ENCODE results near the gene KDM4B. TPM values are rescaled to one million over a fixed set of nuclear protein-coding genes. Genes with fewer than 3 reads are reported as not detected.
A peak's percentile ranks its signal among the peaks of the same experiment; 100 is the strongest.

KDM4B gene
- total RNA-seq, 1 experiment from 2014 or later = 43.7 TPM

- Mint-ChIP-seq H3K4me1 (peaks cover 6 to 18% of the 10 kb centered on the region in 2 experiments), H3K9me3 (no peaks in the 10 kb centered on the region; a peak in 1 of 5 replicates), H3K36me3 (ENCODE audit: insufficient read depth in 1 of 3, low read depth in 3 of 3) (peaks cover 3 to 8% (median 4%) of the 10 kb centered on the region in 3 experiments; a peak in 5 of 7 replicates), H3K27ac (0 out of 7 replicates have a peak overlapping the region, but pooled peaks of 1 of the 3 experiments have one; percentile 12), H3K4me3 (no peak overlapping the region), H3K27me3 (ENCODE audit: low read depth) (no peaks in the 10 kb centered on the region)
- H3K4ac ChIP-seq (ENCODE audit: low read depth, low read length) = no peak overlapping the region
- WGBS (ENCODE audit: extremely low coverage, insufficient read length, low lambda C conversion rate) = no CpG with 5 or more reads among the region's 3 CpGs
- no peak overlapping the region for H2BK12ac ChIP-seq (ENCODE audit: insufficient read length, low read depth, low read length)
- H2BK20ac ChIP-seq (ENCODE audit: low read depth, low read length, poor library complexity, severe bottlenecking) = no peak overlapping the region
- no peaks in the 10 kb centered on the region for H3K4me1 ChIP-seq (ENCODE audit: insufficient read depth, low read length)
- no peak overlapping the region for H2BK5ac ChIP-seq (ENCODE audit: insufficient read length, low read length)
- no peak overlapping the region for H4K91ac ChIP-seq (ENCODE audit: insufficient read length, low read depth, low read length)
- H3K79me2 ChIP-seq (ENCODE audit: insufficient read depth, low read length) = peaks cover 3% of the 10 kb centered on the region; the same call in 1 of the 2 replicates
- H2AK5ac ChIP-seq (ENCODE audit: insufficient read length, low read length) = no peak overlapping the region
- no peak overlapping the region for H3K14ac ChIP-seq (ENCODE audit: insufficient read depth, low read length)
- H2BK15ac ChIP-seq (ENCODE audit: low read depth, low read length) = no peak overlapping the region
- no peaks in the 10 kb centered on the region for H3K23me2 ChIP-seq (ENCODE audit: insufficient read length, low read depth, low read length, poor library complexity, severe bottlenecking)
- no peaks in the 10 kb centered on the region for H4K20me1 ChIP-seq (ENCODE audit: control insufficient read depth, insufficient read depth, insufficient read length)
- no peak overlapping the region for H3K27ac ChIP-seq (ENCODE audit: insufficient read length, low read depth, low read length)
- H3K27me3 ChIP-seq (ENCODE audit: insufficient read depth, low read length) = no peaks in the 10 kb centered on the region
- H3K23ac ChIP-seq (ENCODE audit: insufficient read length, low read depth, low read length) = no peak overlapping the region
- no peak overlapping the region for H3K18ac ChIP-seq (ENCODE audit: insufficient read length, low read depth, low read length)
- TF ChIP-seq CTCF (conservative IDR thresholded peaks at IDR 0.05) = peak; percentile 91
- no peaks in the 10 kb centered on the region for H3K9me3 ChIP-seq (ENCODE audit: control insufficient read depth, low read depth, low read length)
- H3T11ph ChIP-seq (ENCODE audit: low read length) = no peak overlapping the region
- peaks cover 2% of the 10 kb centered on the region for H3K79me1 ChIP-seq (ENCODE audit: insufficient read depth, low read depth, low read length, poor library complexity, severe bottlenecking)
- H2AFZ ChIP-seq (ENCODE audit: low read length) = no peak overlapping the region
- H2BK120ac ChIP-seq (ENCODE audit: low read depth, low read length, poor library complexity, severe bottlenecking) = no peak overlapping the region
- no peak overlapping the region for H3K56ac ChIP-seq (ENCODE audit: insufficient read length, low read depth, low read length)
- H3K9ac ChIP-seq (ENCODE audit: extremely low read depth, insufficient read length, low read length) = no peak overlapping the region
- peak; percentile 61 for DNase-seq
- H4K8ac ChIP-seq (replicated peaks; ENCODE audit: insufficient read length, low read depth, low read length) = no peak overlapping the region
- H4K5ac ChIP-seq (ENCODE audit: insufficient read length, low read depth, low read length) = no peak overlapping the region
- no peak overlapping the region for H3K4me2 ChIP-seq (ENCODE audit: insufficient read depth, insufficient read length, low read length)
Observed at GRCh38 chr19:5001615-5002014, 32.7 kb downstream of the KDM4B start.
